ENCODE data around the gene TAF6.

The TAF6 gene

GRCh38 chr7:100120733-100121036 is 1.5 kb upstream of the TAF6 start:
- DNase-seq (ENCODE audit: low spot score), result peak; percentile 36

DNA sequence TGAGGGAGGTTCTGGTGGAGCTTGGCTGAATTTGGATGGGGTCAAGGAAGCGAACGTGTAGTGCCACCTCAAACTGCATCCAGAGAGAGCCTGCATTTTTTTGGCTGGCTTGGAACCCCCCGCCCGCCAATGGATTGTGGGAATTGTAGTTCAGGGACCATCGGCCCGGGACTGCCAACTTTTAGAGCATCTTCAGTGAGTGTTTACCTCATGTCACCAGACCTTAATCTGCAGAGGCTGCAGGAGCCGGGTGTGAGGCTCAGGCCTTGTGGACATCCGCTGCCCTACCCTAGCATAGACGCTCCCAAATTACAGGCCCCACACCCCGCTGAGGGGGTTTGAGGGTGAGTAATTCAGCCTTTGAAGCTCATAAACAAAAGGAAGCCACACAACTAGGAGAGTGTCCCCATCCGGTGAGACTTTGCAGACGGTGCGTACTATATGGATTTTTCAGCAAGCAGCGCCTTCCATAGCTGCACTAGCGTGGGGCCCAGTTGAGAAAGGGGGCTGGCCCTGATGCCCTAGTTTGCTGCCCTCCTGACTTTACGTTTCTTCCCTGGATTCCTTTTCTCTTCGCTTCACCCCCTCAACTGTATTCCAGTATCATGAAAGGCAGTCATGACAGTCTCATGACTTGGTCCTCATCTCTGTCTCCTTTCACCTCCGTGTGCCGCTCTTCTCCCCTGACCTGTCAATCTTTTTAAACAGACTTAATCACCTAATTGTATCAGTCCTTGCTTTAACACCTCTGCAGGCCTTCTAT is 993 bp upstream of the TAF6 start:
- DNase-seq (ENCODE audit: low spot score), result peak; percentile 72

- DNase-seq (ENCODE audit: low spot score), result no peak
Measured at GRCh38 chr7:100118388-100119071, 628 bp downstream of the TAF6 start.

DNA sequence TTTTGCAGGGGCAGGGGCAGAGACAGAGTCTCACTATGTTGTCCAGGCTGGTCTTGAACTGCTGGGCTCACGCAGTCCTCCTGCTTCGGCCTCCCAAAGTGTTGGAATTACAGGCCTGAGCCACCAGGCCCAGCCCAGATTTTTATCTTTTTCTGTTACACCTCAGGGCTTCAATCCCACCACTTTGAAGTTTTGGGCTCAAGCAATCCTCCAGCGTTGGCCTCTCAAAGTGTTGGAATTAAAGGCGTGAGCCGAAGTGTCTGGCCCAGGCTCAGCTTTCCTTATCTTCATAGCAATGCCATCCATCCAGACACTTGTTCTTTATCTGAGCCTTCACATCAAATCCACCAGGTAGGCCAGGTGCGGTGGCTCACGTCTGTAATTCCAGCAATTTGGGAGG is 4.1 kb downstream of the TAF6 start:
- no peak for DNase-seq (ENCODE audit: low spot score)

- no peak for DNase-seq (ENCODE audit: low spot score)
Measured at GRCh38 chr7:100111914-100112313, 7.2 kb downstream of the TAF6 start.

DNA sequence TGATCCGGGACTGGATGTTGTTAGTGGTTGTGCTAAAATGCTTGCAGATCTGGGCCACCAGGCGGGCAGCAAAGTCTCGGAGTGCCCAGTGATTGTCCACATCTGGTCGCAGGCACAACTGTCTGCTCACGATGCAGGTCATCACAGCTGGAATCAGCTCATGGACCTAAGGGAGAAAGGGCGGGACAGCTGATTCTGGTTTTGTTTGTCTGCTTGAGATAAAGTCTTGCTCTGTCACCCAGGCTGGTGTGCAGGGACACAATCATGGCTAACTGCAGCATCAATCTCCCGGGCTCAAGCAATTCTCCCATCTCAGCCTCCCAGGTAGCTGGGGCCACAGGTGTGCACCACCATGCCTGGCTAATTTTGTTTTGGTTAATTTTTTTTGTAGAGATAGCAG is 8.0 kb downstream of the TAF6 start:
- DNase-seq (ENCODE audit: low spot score), result no peak

DNA sequence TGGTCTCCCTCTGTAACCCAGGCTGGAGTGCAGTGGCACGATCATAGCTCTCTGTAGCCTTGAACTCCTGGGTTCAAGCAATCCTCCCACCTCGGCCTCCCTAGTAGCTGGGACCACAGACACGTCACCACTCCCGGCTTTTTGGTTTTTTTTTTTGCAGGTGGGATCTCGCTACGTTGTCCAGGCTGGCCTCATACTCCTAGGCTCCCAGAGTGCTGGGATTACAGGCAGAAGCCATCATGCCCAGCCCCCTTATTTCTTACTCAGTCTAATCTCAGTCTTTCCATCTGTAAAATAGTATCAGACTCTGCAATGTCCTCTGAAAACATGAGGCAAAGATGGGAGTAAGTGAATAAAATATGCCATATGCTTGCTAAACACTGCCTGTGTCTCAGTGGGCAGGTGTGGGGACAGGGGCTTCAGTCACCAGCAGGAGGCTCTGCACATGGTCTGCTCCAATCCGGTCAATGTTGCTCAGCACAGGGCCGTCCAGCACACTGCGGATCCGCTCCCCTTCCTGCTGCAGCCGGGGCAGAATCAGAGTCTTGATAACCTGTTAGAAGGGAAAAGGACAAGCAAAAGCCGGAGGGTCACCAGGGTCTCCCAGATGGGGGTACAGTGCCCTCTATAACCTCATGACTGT is 9.5 kb downstream of the TAF6 start:
- DNase-seq (ENCODE audit: low spot score), result no peak

GRCh38 chr7:100107890-100108289 is 11.3 kb downstream of the TAF6 start:
- no peak for DNase-seq (ENCODE audit: low spot score)

GRCh38 chr7:100107125-100107737 is 11.9 kb downstream of the TAF6 start:
- no peak for DNase-seq (ENCODE audit: low spot score)

DNA sequence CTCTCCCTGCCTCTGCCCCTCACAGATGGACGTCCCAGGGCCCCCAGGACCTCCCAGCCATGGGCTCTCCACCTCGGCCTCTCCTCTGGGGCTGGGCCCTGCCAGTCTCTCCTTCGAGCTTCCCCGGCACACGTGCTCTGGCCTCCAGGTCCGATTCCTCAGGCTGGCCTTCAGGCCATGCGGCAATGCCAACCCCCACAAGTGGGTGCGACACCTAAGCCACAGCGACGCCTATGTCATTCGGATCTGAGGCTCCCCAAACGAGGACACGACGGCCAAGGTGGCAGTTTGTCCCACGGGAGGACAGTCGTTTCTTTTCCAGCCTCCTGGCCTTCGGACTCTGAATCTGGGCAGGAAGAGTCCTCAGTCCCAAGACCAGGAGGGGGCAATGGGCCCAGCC is 12.5 kb downstream of the TAF6 start:
- no peak for DNase-seq (ENCODE audit: low spot score)

DNA sequence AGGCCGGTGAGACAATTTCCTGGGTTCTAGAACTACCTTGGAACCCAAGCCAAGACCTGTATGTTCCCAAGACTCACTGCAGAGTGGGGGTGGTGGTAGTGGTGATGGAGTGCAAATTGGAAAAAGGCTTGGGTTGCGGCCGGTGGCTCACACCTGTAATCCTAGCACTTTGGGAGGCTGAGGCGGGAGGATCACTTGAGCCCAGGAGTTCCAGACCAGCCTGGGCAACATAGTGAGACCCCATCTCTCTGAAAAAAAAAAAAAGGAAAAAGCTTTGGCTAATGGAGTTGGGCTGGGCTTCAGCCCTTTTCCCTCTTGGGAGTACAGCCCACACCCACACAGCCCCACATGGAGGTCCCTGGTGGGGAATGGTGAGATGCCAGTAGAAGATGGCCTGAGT is 13.6 kb downstream of the TAF6 start:
- DNase-seq (ENCODE audit: low spot score), result no peak

GRCh38 chr7:100102950-100103840 is 16.0 kb downstream of the TAF6 start:
- no peak for DNase-seq (ENCODE audit: low spot score)

DNA sequence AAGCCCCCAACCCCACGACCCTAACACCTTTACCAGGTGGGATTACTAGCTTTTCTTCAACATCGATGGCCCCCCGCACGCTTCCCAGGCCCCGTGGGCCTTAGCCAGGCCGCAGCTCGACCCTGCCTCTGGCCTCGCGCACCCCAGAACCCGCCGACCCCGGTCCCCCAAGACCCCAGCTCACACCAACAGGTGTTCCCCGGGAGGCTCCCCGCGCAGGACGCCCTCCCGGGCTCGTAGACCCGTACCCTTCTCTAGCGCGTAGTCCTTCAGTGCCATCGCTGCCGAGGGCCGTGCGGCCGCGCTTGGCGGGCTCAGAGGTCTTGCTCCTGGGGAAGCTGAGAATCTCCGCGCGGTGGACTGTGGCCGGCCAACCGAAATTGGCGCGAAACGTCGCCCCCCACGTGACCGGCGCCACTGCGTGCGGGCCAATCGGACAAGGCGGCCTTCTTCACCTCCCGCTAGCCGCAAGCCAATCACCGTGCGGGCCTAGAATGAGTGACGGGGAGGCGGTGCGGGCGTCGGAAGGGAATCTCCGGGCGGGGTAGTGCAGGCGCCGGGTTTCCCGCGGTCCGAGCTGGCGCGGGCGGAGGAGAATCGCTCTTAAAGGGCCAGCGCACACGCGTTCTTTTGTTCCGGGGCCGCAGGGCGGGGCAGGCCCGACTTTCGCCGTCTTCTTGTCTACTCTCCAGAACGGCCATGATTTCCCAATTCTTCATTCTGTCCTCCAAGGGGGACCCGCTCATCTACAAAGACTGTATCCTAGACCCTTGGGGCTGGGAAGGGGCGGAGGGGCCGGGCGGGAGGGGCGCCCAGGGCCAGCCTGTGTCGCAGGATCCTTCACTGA is 17.9 kb downstream of the TAF6 start, which contains the start of the genes AP4M1 and MCM7:
Gene AP4M1 (plus strand): TSS at position 628 of the 847 bp plus-strand sequence. CDS start 72 bp downstream, at position 700.
Gene MCM7 (minus strand): TSS at position 382 of the 847 bp plus-strand sequence. CDS start 103 bp downstream, at position 279.
- DNase-seq (ENCODE audit: low spot score), result peak; percentile 95

DNA sequence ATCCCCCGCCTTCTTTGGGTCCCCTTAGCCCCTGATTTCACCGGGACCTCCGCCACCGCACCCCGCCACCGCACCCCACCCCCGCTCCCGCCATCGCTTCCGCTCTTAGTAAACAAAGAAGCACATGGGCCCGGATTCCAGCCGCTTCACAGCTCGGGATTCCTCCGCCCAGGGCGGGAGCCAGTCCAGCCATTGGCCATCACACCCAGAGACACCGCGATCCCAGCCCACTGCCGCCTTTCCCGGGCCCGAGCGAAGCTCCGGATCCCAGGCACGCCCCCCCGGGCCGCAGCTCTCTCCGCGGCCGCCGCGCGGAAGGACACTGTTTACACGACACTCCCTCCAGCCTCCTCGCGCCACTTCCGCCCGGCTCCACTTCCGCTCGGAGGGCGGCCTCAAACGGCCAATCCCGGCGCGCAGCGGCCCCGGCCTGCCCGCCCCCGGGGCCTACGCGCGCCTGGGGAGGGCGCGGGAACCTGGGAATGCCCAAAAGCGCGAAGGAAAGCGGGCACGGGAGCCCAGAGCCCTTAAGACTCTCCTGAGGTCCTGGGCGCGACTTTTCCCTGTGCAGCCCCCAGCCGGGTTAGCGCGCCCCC is 18.6 kb downstream of the TAF6 start:
- peak; percentile 92 for DNase-seq (ENCODE audit: low spot score)

- no peak for DNase-seq (ENCODE audit: low spot score)
Measured at GRCh38 chr7:100099452-100099851, 19.7 kb downstream of the TAF6 start.

GRCh38 chr7:100098913-100099312 is 20.2 kb downstream of the TAF6 start:
- DNase-seq (ENCODE audit: low spot score), result no peak

DNA sequence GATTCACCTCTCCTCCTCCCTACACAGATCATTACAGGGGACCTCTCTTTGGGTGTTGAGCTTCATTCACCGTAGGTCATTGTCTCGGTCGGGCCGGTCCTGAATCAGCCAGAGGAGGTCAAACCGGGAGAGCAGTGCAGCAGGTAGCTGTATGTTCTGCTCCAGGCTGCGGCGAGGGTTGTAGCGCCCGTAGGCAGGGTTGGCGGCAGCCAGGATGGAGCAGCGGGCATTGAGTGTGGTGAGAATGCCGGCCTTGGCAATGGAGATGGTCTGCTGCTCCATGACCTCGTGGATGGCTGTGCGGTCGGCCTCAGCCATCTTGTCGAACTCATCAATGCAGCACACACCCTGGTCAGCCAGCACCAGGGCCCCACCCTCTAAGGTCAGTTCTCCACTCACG is 23.5 kb downstream of the TAF6 start:
- DNase-seq (ENCODE audit: low spot score), result no peak

DNA sequence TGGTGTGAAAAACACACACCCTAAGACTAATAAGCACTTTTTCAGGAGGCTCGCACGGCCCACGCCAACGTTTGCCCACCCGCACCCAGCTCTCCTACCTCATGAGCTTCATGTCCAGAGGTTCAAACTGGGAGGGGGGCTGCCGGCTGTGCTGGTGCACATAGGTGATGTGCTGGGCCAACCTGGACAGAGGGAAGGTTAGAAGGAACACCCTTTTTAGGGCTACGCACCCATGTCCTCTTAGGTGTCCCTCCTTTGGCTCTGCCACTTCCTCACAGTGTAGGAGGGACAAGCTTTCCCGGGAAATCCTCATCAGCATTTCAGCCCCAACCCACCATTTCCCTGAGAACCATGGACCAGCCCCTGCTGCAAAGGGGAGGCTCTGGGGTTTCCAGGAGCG is 23.9 kb downstream of the TAF6 start:
- no peak for DNase-seq (ENCODE audit: low spot score)

DNA sequence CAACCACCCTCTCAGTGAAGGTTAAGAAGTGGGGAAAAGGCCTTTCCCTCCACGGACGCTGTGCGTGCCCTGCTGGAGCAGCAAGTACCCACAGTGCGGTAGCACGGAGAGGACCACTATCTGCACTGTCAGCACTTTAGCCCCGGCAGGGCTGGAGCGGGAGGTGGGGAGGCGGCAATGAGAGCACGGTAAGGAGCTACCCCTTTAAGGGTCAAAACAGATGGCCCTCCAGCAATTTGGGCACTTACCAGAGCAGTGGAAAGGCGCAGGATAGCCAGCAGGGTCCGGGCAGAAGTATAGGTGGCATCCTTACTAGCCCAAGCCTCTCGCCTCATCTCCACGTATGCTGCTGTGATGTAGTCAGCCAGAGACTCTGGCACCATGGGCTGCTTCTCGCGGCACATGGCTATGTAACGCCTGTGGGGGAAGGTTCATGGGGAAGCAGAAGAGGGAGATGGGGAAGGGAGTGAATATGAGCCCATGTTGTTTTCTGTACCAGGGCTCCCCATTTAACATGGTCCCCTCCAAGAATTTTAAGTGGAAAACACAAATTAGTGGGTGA is 25.2 kb downstream of the TAF6 start:
- no peak for DNase-seq (ENCODE audit: low spot score)

DNA sequence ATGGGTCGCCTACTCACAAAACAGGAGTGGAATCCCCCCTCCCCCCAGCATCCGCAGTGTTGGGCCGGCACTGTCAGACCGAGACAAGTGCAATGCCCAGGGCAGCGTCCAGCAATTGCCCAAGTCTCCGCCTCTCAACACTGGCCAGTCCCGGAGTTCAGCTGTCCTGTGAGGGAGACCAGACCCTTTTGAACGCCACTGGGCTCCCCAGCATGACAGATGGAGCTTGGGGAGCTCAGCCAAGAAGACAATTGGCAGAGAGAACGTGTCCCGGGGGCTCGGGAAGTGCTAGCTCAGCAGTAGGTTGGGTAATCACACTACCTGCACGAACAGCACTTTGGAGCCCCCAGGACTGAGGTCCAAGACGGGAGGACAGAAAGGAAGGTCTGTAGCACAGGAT is 25.7 kb downstream of the TAF6 start:
- DNase-seq (ENCODE audit: low spot score), result no peak

Data from hematopoietic multipotent progenitor cell treated with erythropoietin and hydrocortisone succinate and interleukin-3 and kit ligand, for 17 days (in vitro differentiated cells).